ENCODE measurements around the gene PSMD3.
"Not testable (repeated sequence)": the region's sequence is repeated elsewhere in the genome, so short reads cannot be mapped to it uniquely, and the experiment has no call there.

PSMD3 gene

GRCh38 chr17:39997543-39997942 lies 16.9 kb downstream of the PSMD3 start:
- no peak for DNase-seq (ENCODE audit: low spot score)

- DNase-seq (ENCODE audit: low spot score) = no peak
Measured at GRCh38 chr17:39999067-39999466, 18.5 kb downstream of the PSMD3 start.

GRCh38 chr17:40000161-40000560 lies 19.6 kb downstream of the PSMD3 start:
- no peak for DNase-seq (ENCODE audit: low spot score)

- DNase-seq (ENCODE audit: low spot score) = not testable (repeated sequence)
Measured at GRCh38 chr17:40001335-40001734, 20.7 kb downstream of the PSMD3 start.

GRCh38 chr17:40004072-40004471 lies 23.5 kb downstream of the PSMD3 start:
- DNase-seq (ENCODE audit: low spot score) = no peak

- DNase-seq (ENCODE audit: low spot score) = no peak
Measured at GRCh38 chr17:40004712-40005111, 24.1 kb downstream of the PSMD3 start.

- DNase-seq (ENCODE audit: low spot score) = no peak
Measured at GRCh38 chr17:40005520-40005919, 24.9 kb downstream of the PSMD3 start.

- not testable (repeated sequence) for DNase-seq (ENCODE audit: low spot score)
Measured at GRCh38 chr17:40010946-40011500, 30.4 kb downstream of the PSMD3 start.

GRCh38 chr17:40012017-40012647 lies 31.5 kb downstream of the PSMD3 start:
- DNase-seq (ENCODE audit: low spot score) = not testable (repeated sequence)

GRCh38 chr17:40014375-40014980 lies 33.9 kb downstream of the PSMD3 start:
- DNase-seq (ENCODE audit: low spot score) = no peak

- DNase-seq (ENCODE audit: low spot score) = no peak
Measured at GRCh38 chr17:40015005-40015997, 34.7 kb downstream of the PSMD3 start, which contains the start of gene CSF3. Gene CSF3, plus strand, starts transcription at chr17:40015440. Its CDS starts 35 bp downstream, at chr17:40015475.

GRCh38 chr17:40015998-40016985 lies 35.7 kb downstream of the PSMD3 start:
- no peak for DNase-seq (ENCODE audit: low spot score)

GRCh38 chr17:40017422-40018080 lies 36.9 kb downstream of the PSMD3 start:
- DNase-seq (ENCODE audit: low spot score) = no peak

GRCh38 chr17:40018211-40019121 lies 37.9 kb downstream of the PSMD3 start:
- no peak for DNase-seq (ENCODE audit: low spot score)

- no peak for DNase-seq (ENCODE audit: low spot score)
Measured at GRCh38 chr17:40019140-40019991, 38.8 kb downstream of the PSMD3 start.

GRCh38 chr17:40020146-40020545 lies 39.5 kb downstream of the PSMD3 start:
- no peak for DNase-seq (ENCODE audit: low spot score)

- DNase-seq (ENCODE audit: low spot score) = no peak
Measured at GRCh38 chr17:40021451-40021971, 40.9 kb downstream of the PSMD3 start.

- DNase-seq (ENCODE audit: low spot score) = no peak
Measured at GRCh38 chr17:40022497-40022896, 41.9 kb downstream of the PSMD3 start.
